ENCODE measurements around the gene MDFIC. TPM values are rescaled to one million over a fixed set of nuclear protein-coding genes. Genes with fewer than 3 reads are reported as not detected.

The MDFIC gene, protein sequence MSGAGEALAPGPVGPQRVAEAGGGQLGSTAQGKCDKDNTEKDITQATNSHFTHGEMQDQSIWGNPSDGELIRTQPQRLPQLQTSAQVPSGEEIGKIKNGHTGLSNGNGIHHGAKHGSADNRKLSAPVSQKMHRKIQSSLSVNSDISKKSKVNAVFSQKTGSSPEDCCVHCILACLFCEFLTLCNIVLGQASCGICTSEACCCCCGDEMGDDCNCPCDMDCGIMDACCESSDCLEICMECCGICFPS
- 9.7 and 14.0 TPM in 2 replicates for total RNA-seq

DNA sequence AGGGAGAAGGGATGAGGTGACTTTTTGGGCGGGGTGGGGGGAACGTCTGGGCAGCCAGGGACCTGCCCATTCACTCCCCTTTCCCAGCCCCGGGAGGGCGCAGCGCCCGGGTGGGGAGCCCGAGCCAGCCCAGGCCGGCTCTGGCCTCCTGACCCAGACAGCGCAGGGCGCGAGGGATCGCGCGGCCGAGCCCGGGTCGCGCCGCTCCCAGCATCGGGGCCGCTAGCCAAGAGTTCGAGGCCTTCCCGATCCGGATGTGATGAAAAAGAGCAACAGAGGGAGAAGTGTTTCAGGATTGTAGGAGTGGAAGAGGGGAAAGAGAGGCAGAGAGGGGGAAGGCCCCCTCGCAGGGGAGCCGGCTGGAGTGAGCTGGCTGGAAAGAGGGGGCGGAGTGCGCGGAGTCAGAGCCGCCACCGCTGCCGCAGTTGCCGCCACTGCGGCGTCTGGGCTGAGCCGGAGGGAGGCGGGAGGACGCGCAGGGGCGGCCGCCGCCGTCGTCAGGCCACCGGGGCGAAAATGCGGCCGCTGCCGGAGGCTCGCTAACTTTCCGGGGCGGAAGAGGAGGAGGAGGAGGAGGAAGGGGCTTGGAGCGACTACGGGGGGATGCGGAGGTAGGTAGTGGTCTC, at the start of gene MDFIC:
Gene MDFIC, plus strand, starts transcription at position 69 of the 626 bp plus-strand sequence. CDS start 940 bp downstream, outside the sequence.

All from hair follicular keratinocyte (primary cell).